CD4-positive, alpha-beta T cell (primary cell): Measurements from ENCODE around the gene GAPDHS. TPM values are rescaled to one million over a fixed set of nuclear protein-coding genes. Genes with fewer than 3 reads are reported as not detected.

Experiments used
- ATAC-seq: fragments of 200-7000 bp; cut with Tn5 transposase; one replicate; pipeline ENCODE4 v1.10.0; 2022; ENCODE audit warnings: mild to moderate bottlenecking; ENCODE audit not compliant: poor library complexity
- CTCF ChIA-PET: fragments of 350-600 bp; sonication (Branson Sonifier 250); formaldehyde crosslinking; loops from one replicate; lab custom pipeline; 2021; ENCODE audit warnings: antibody characterized with exemption, inconsistent platforms; lab: Charles Lee
- POLR2A ChIA-PET: fragments of 350-600 bp; sonication (Branson Sonifier 250); formaldehyde crosslinking; loops from one replicate; lab custom pipeline; 2021; ENCODE audit warnings: antibody characterized with exemption, inconsistent platforms; lab: Charles Lee
- DNase-seq, 14 experiments: peaks; one replicate each; pipeline ENCODE4 v3.0.0-alpha.2; 2013 to 2020; ENCODE audit warnings: mixed read lengths in 2 of 14
- H3K27ac ChIP-seq, 2 donors: one replicate each; pipeline versions ENCODE4 v1.5.1 to v1.7.0; 2013; ENCODE audit warnings: low read length in 2 of 2, low read depth in 1 of 2, mild to moderate bottlenecking in 1 of 2
- H3K27me3 ChIP-seq, 2 experiments: 1 replicate in 1 of 2; 2 replicates in 1 of 2; pipeline versions ENCODE4 v1.6.1 to v1.7.0; 2013; ENCODE audit warnings: low read length in 2 of 2, control low read depth in 1 of 2, mild to moderate bottlenecking in 1 of 2, moderate library complexity in 1 of 2; ENCODE audit not compliant: insufficient read depth in 2 of 2, control insufficient read depth in 1 of 2
- H3K36me3 ChIP-seq: one replicate; pipeline ENCODE4 v1.6.1; 2013; ENCODE audit warnings: low read length, control low read depth; ENCODE audit not compliant: insufficient read depth
- H3K4me1 ChIP-seq: one replicate; pipeline ENCODE4 v1.6.1; 2013; ENCODE audit warnings: low read length, control low read depth; ENCODE audit not compliant: insufficient read depth
- H3K4me3 ChIP-seq: one replicate; pipeline ENCODE4 v1.5.1; 2013; ENCODE audit warnings: mild to moderate bottlenecking, low read length, moderate library complexity
- H3K9me3 ChIP-seq, 2 experiments: 1 replicate in 1 of 2; 2 replicates in 1 of 2; pipeline versions ENCODE4 v1.6.1 to v1.7.0; 2013; ENCODE audit warnings: low read length in 2 of 2, mild to moderate bottlenecking in 2 of 2, control low read depth in 1 of 2, moderate library complexity in 1 of 2; ENCODE audit not compliant: control insufficient read depth in 1 of 2, insufficient read depth in 1 of 2
- H3K27ac Mint-ChIP-seq: one replicate; pipeline ENCODE4 v1.8.0; 2020; ENCODE audit warnings: mixed read lengths
- H3K27me3 Mint-ChIP-seq: one replicate; pipeline ENCODE4 v1.8.0; 2021; ENCODE audit warnings: mixed read lengths
- H3K36me3 Mint-ChIP-seq: one replicate; pipeline ENCODE4 v1.8.0; 2021; ENCODE audit warnings: low read depth, mixed read lengths
- H3K4me1 Mint-ChIP-seq: one replicate; pipeline ENCODE4 v1.8.0; 2021; ENCODE audit warnings: low read depth, mixed read lengths
- H3K4me3 Mint-ChIP-seq: one replicate; pipeline ENCODE4 v1.8.0; 2020; ENCODE audit warnings: mild to moderate bottlenecking, mixed read lengths
- H3K9me3 Mint-ChIP-seq: one replicate; pipeline ENCODE4 v1.8.0; 2020; ENCODE audit warnings: mixed read lengths
- CTCF ChIP-seq: fragments of 200-600 bp; IDR thresholded peaks from one replicate; pipeline ENCODE4 v1.8.0; 2022; ENCODE audit warnings: antibody characterized with exemption, mild to moderate bottlenecking
- intact Hi-C, 2 experiments: fragments of 100-400 bp; cut with DNase I in 1 of 2; cut with micrococcal nuclease in 1 of 2; formaldehyde crosslinking; loops; one replicate each; pipeline versions ENCODE4 v1.15.1 to v1.9.0; 2023 to 2025; cut with DNase I, micrococcal nuclease
- total RNA-seq, 174 experiments: library from RNA in 2 of 174; stranded (reverse) in 2 of 174; gene quantifications; one replicate each; pipeline ENCODE4 v1.2.3 and lab custom pipeline; 2021 to 2026

Gene GAPDHS
- total RNA-seq, 2 experiments from 2014 or later, result not detected

GRCh38 chr19:35545001-35545854, 12.0 kb downstream of the GAPDHS start, which contains the start of gene TMEM147:
Gene TMEM147 (plus strand): TSS chr19:35545626. CDS start chr19:35545740, 114 bp downstream.
- H3K4me3 Mint-ChIP-seq, result peak within 1 kb of the TSS; percentile 94
- POLR2A ChIA-PET, result interaction anchor here (0.6 kb wide), 1 partner anchor 197 kb away, joined by 3 read pairs; the partner anchor contains the start of gene IGFLR1
- intact Hi-C loops, result loop anchor here (1.0 to 5.0 kb wide), 4 partner anchors 47 to 102 kb away; partner anchors contain the start of genes COX6B1 (in 1 of the 2) and RBM42 (in 1 of the 2)

GRCh38 chr19:35545855-35546381, 12.7 kb downstream of the GAPDHS start:
- Mint-ChIP-seq H3K4me1 (peaks cover 36% of the 10 kb centered on the region), H3K9me3 (no peaks in the 10 kb centered on the region), H3K36me3 (peaks cover 16% of the 10 kb centered on the region), H3K27me3 (no peaks in the 10 kb centered on the region), H3K4me3 (peak overlapping the region; percentile 90), H3K27ac (peak overlapping the region; percentile 93)
- Histone ChIP-seq H3K27ac (peak overlapping the region; percentile 64 to 68), H3K27me3 (no peaks in the 10 kb centered on the region), H3K9me3 (no peaks in the 10 kb centered on the region), H3K4me1 (peaks cover 40% of the 10 kb centered on the region), H3K36me3 (peaks cover 9% of the 10 kb centered on the region), H3K4me3 (peak overlapping the region; percentile 93)
- CTCF ChIA-PET, result no interaction called here
- intact Hi-C loops, result loop anchor here (1.0 to 5.0 kb wide), 5 partner anchors 46 to 385 kb away; partner anchors contain the start of genes COX6B1 (in 1 of the 2) and RBM42 (in 1 of the 2)
- DNase-seq, result peak in 12 of 14 experiments; percentile 5 to 61 (median 32)
- TF ChIP-seq CTCF, result no peak
- peak; percentile 53 for ATAC-seq
- POLR2A ChIA-PET, result no interaction called here

More at GRCh38 chr19:35545001-35545854, 12.0 kb downstream of the GAPDHS start, which contains the start of gene TMEM147:
- H3K4me1 ChIP-seq, result peaks cover 40% of the 10 kb centered on the region
- no peaks in the 10 kb centered on the region for H3K27me3 ChIP-seq
- Mint-ChIP-seq H3K27ac (peak within 1 kb of the TSS; percentile 93), H3K27me3 (no peaks in the 10 kb centered on the region), H3K36me3 (peaks cover 14% of the 10 kb centered on the region), H3K4me1 (peaks cover 36% of the 10 kb centered on the region), H3K9me3 (no peaks in the 10 kb centered on the region)
- H3K27ac ChIP-seq, result peak within 1 kb of the TSS; percentile 64 to 90
- ATAC-seq (peak; percentile 85), DNase-seq (peak; percentile 45 to 86 (median 73))
- no peaks in the 10 kb centered on the region for H3K9me3 ChIP-seq
- TF ChIP-seq CTCF, result no peak
- CTCF ChIA-PET, result interaction anchor here (0.6 kb wide), 1 partner anchor 40 kb away, joined by 3 read pairs; no protein-coding TSS in a partner anchor
- peak within 1 kb of the TSS; percentile 93 for H3K4me3 ChIP-seq
- H3K36me3 ChIP-seq, result peaks cover 8% of the 10 kb centered on the region

GRCh38 chr19:35546532-35546931, 13.3 kb downstream of the GAPDHS start:
- intact Hi-C loops, result loop anchor here (2.0 to 5.0 kb wide), 4 partner anchors 46 to 384 kb away; partner anchors contain the start of genes COX6B1 (in 1 of the 2) and RBM42 (in 1 of the 2)
- peaks cover 36% of the 10 kb centered on the region for H3K4me1 Mint-ChIP-seq
- ChIA-PET POLR2A (no interaction called here), CTCF (no interaction called here)
- H3K9me3 ChIP-seq, result no peaks in the 10 kb centered on the region
- no peak overlapping the region for H3K27ac ChIP-seq
- DNase-seq (no peak), ATAC-seq (no peak)
- TF ChIP-seq CTCF, result no peak
- no peaks in the 10 kb centered on the region for H3K9me3 Mint-ChIP-seq
- H3K36me3 ChIP-seq, result peaks cover 9% of the 10 kb centered on the region
- no peaks in the 10 kb centered on the region for H3K27me3 ChIP-seq
- H3K27me3 Mint-ChIP-seq, result no peaks in the 10 kb centered on the region
- peak overlapping the region; percentile 93 for H3K4me3 ChIP-seq
- peak overlapping the region; percentile 93 for H3K27ac Mint-ChIP-seq
- peak overlapping the region; percentile 90 for H3K4me3 Mint-ChIP-seq
- peaks cover 18% of the 10 kb centered on the region for H3K36me3 Mint-ChIP-seq
- H3K4me1 ChIP-seq, result peaks cover 40% of the 10 kb centered on the region
